Spleen (tissue), 11 donors: ENCODE measurements around the gene ZNF594. TPM values are rescaled to one million over a fixed set of nuclear protein-coding genes. Genes with fewer than 3 reads are reported as not detected.
"Not testable (repeated sequence)": the region's sequence is repeated elsewhere in the genome, so short reads cannot be mapped to it uniquely, and the experiment has no call there.

Source experiments
- DNase-seq: peaks from one replicate; pipeline ENCODE4 v3.0.0-alpha.2; 2020
- H3K27ac ChIP-seq, 8 donors: fragments of 200-600 bp; sonication (generic) in 7 of 8; 1 replicate in 4 of 8; 2 replicates in 4 of 8; pipeline versions ENCODE4 v1.5.0 to v1.8.0; 2016 to 2021; ENCODE audit warnings: inconsistent platforms in 4 of 8, mild to moderate bottlenecking in 4 of 8, moderate library complexity in 1 of 8
- H3K27me3 ChIP-seq, 7 donors: fragments of 200-600 bp; sonication (generic) in 6 of 7; replicated peaks in 1 of 7; 1 replicate in 4 of 7; 2 replicates in 3 of 7; pipeline versions ENCODE4 v1.5.0 to v1.8.0; 2016 to 2021; ENCODE audit warnings: inconsistent platforms in 3 of 7, mild to moderate bottlenecking in 1 of 7
- H3K36me3 ChIP-seq, 6 donors: fragments of 200-600 bp; sonication (generic) in 5 of 6; 1 replicate in 4 of 6; 2 replicates in 2 of 6; pipeline versions ENCODE4 v1.5.0 to v1.8.0; 2016 to 2021; ENCODE audit warnings: inconsistent platforms in 2 of 6
- H3K4me1 ChIP-seq, 6 donors: fragments of 200-600 bp; sonication (generic) in 5 of 6; 1 replicate in 3 of 6; 2 replicates in 3 of 6; pipeline versions ENCODE4 v1.5.0 to v1.8.0; 2016 to 2021; ENCODE audit warnings: inconsistent platforms in 3 of 6
- H3K4me3 ChIP-seq, 8 donors: fragments of 200-600 bp; sonication (generic) in 7 of 8; 1 replicate in 4 of 8; 2 replicates in 4 of 8; pipeline versions ENCODE4 v1.5.0 to v1.8.0; 2016 to 2021; ENCODE audit warnings: inconsistent platforms in 4 of 8, mild to moderate bottlenecking in 4 of 8, moderate library complexity in 2 of 8
- H3K9me3 ChIP-seq, 8 donors: fragments of 200-600 bp; sonication (generic) in 7 of 8; 1 replicate in 4 of 8; 2 replicates in 4 of 8; pipeline versions ENCODE4 v1.5.0 to v1.8.0; 2016 to 2021; ENCODE audit warnings: inconsistent platforms in 4 of 8
- POLR2A ChIP-seq, 3 donors: fragments of 450-650 bp; IDR thresholded peaks; one replicate each; pipeline ENCODE4 v1.5.1; 2017; ENCODE audit warnings: antibody characterized with exemption in 3 of 3, mild to moderate bottlenecking in 1 of 3
- POLR2AphosphoS5 ChIP-seq, 3 donors: sonication (generic); formaldehyde crosslinking; IDR thresholded peaks; one replicate each; pipeline ENCODE4 v1.5.1; 2017; ENCODE audit warnings: antibody characterized with exemption in 3 of 3
- WGBS, 5 donors: extraction: QIAGEN DNeasy Blood & Tissue Kit in 3 of 5; methylation state at CpG; one replicate each; pipeline versions ENCODE4 v1.1.5 to v1.1.7; 2013 to 2018; 5-methylcytosine and 5-hydroxymethylcytosine counted together
- intact Hi-C: fragments of 100-400 bp; cut with DNase I; formaldehyde crosslinking; loops from one replicate; pipeline ENCODE4 v1.15.0; 2023; ENCODE audit warnings: low total_unique reads
- polyA plus RNA-seq, 3 donors: library from polyadenylated mRNA; stranded (reverse); fragments of 200-250 nt; gene quantifications; one replicate each; pipeline ENCODE4 v1.2.1, GENCODE V29; 2013
- total RNA-seq, 7 donors: library from RNA; depleted of rRNA in 3 of 7; stranded (reverse); fragments of >200 nt in 3 of 7; fragmentation: NEBNext Ultra II Directional in 4 of 7; extraction: Animal tissue kit (Norgen Biotek cat#: 25700) in 4 of 7; gene quantifications; one replicate each; pipeline versions ENCODE4 v1.1.0 to v1.2.1, GENCODE V29; 2016 to 2021
- TF ChIP-seq, protein P1 (sequence below), 11 experiments: fragments of 200-600 bp in 7 of 11; fragments of 450-650 bp in 4 of 11; sonication (generic) in 4 of 11; IDR thresholded peaks in 8 of 11; conservative IDR thresholded peaks in 3 of 11; 1 replicate in 7 of 11; 2 replicates in 4 of 11; pipeline versions ENCODE4 v1.4.0 to v1.8.0; 2016 to 2021; ENCODE audit warnings: antibody characterized with exemption in 11 of 11, inconsistent platforms in 4 of 11, mild to moderate bottlenecking in 1 of 11
- donor health status: healthy with polysubstance abuse.
- donor health status: DM: no; HTN: no; CAD: no; lungs with moderate emphysema.
- donor health status: DM: no; HTN: no; CAD: no.
- donor health status: Bipolar disorder and iron deficiency.
- donor health status: healthy.
- donor health status: DM: no; HTN: no; CAD: no.
- donor health status: DM: yes; HTN: yes; CAD: no.

The ZNF594 gene
- total and polyA plus RNA-seq, 10 donors: 2.4 to 28.4 (median 13.8) TPM

GRCh38 chr17:5131146-5131715 is 60.4 kb downstream of the ZNF594 start:
- Histone ChIP-seq H3K4me1 (no peaks in the 10 kb centered on the region), H3K27ac (no peak overlapping the region), H3K9me3 (no peaks in the 10 kb centered on the region), H3K36me3 (no peaks in the 10 kb centered on the region), H3K4me3 (no peak overlapping the region), H3K27me3 (peaks cover 0 to 12% (median 0%) of the 10 kb centered on the region in 7 donors)
- 87 to 93% (median 88%) methylated on average over 7 of the region's 7 CpGs for WGBS, 5 donors
- no peak for DNase-seq
- TF ChIP-seq POLR2AphosphoS5 (IDR thresholded peaks at IDR 0.05): no peak
- TF ChIP-seq, protein P1, sequence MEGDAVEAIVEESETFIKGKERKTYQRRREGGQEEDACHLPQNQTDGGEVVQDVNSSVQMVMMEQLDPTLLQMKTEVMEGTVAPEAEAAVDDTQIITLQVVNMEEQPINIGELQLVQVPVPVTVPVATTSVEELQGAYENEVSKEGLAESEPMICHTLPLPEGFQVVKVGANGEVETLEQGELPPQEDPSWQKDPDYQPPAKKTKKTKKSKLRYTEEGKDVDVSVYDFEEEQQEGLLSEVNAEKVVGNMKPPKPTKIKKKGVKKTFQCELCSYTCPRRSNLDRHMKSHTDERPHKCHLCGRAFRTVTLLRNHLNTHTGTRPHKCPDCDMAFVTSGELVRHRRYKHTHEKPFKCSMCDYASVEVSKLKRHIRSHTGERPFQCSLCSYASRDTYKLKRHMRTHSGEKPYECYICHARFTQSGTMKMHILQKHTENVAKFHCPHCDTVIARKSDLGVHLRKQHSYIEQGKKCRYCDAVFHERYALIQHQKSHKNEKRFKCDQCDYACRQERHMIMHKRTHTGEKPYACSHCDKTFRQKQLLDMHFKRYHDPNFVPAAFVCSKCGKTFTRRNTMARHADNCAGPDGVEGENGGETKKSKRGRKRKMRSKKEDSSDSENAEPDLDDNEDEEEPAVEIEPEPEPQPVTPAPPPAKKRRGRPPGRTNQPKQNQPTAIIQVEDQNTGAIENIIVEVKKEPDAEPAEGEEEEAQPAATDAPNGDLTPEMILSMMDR (IDR thresholded peaks at IDR 0.05 in 8 of 11, conservative IDR thresholded peaks at IDR 0.05 in 3 of 11): no peak
- TF ChIP-seq POLR2A (IDR thresholded peaks at IDR 0.05): no peak
- intact Hi-C loops: no loop called here

GRCh38 chr17:5130687-5131086 is 61.0 kb downstream of the ZNF594 start:
- WGBS, 5 donors: 61 to 88% (median 87%) methylated on average over 3 to 5 of the region's 5 CpGs
- H3K4me3 ChIP-seq, H3K36me3 ChIP-seq, intact Hi-C loops, H3K27ac ChIP-seq, DNase-seq, H3K9me3 ChIP-seq, H3K4me1 ChIP-seq: not testable (repeated sequence)
- H3K27me3 ChIP-seq: peaks cover 0 to 12% (median 0%) of the 10 kb centered on the region in 7 donors

DNA sequence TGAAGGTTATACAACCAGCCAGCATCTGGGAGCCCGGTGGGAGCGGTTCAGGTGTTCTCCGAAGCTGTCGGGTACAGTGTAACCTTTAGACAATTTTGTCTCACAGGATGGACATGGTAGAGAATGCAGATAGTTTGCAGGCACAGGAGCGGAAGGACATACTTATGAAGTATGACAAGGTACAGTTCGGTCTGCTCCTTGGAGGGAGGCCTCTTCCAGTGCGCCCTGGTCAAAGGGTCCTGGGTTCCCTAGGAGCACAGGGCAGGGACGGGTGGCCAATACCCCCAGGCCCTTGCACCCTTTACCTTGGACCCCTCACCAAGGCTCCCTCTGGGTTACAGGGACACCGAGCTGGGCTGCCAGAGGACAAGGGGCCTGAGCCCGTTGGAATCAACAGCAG is 61.4 kb downstream of the ZNF594 start:
- H3K36me3 ChIP-seq, DNase-seq, H3K27ac ChIP-seq, H3K4me3 ChIP-seq, H3K9me3 ChIP-seq, H3K4me1 ChIP-seq, intact Hi-C loops: not testable (repeated sequence)
- H3K27me3 ChIP-seq: peaks cover 0 to 12% (median 0%) of the 10 kb centered on the region in 7 donors
- 87 to 95% (median 91%) methylated on average over 8 to 10 of the region's 10 CpGs for WGBS, 5 donors

- H3K4me3 ChIP-seq, H3K9me3 ChIP-seq, H3K36me3 ChIP-seq, H3K4me1 ChIP-seq, DNase-seq, H3K27ac ChIP-seq, intact Hi-C loops: not testable (repeated sequence)
- H3K27me3 ChIP-seq: peaks cover 0 to 12% (median 0%) of the 10 kb centered on the region in 7 donors
- 79 to 92% (median 87%) methylated on average over 8 of the region's 8 CpGs for WGBS, 5 donors
Measured at GRCh38 chr17:5129770-5130169, 61.9 kb downstream of the ZNF594 start.

Other genes with a start within 250 kb of the ZNF594 start
- 1,000 to 10,000 TPM in 1 of 7 donors, 100 to 1,000 TPM in 6; 605 to 1,090 (median 842) TPM for gene PFN1, start 243.3 kb downstream of the ZNF594 start, total RNA-seq
- 1,000 to 10,000 TPM in 1 of 3 donors, 100 to 1,000 TPM in 2; 663 to 1,039 (median 970) TPM for gene PFN1, start 243.3 kb downstream of the ZNF594 start, polyA plus RNA-seq
- gene ENO3, start 240.7 kb downstream of the ZNF594 start, total RNA-seq: 10 to 100 TPM in 2 of 7 donors, 1 to 10 TPM in 5; 3.1 to 16.0 (median 8.8) TPM
- 10 to 100 TPM; 13.8 to 23.4 (median 15.4) TPM for gene ENO3, start 240.7 kb downstream of the ZNF594 start, polyA plus RNA-seq
- 10 to 100 TPM; 34.8 to 62.3 (median 47.8) TPM for gene SPAG7, start 224.1 kb downstream of the ZNF594 start, total RNA-seq
- 10 to 100 TPM; 73.6 to 89.1 (median 87.9) TPM for gene SPAG7, start 224.1 kb downstream of the ZNF594 start, polyA plus RNA-seq
- 10 to 100 TPM; 36.6 to 78.0 (median 51.0) TPM for gene CAMTA2, start 204.2 kb downstream of the ZNF594 start, total RNA-seq
- gene CAMTA2, start 204.2 kb downstream of the ZNF594 start, polyA plus RNA-seq: 10 to 100 TPM; 21.3 to 79.8 (median 45.2) TPM
- gene INCA1, start 194.3 kb downstream of the ZNF594 start, total RNA-seq: 1 to 10 TPM; 1.1 to 2.1 (median 1.6) TPM
- gene INCA1, start 194.3 kb downstream of the ZNF594 start, polyA plus RNA-seq: 1 to 10 TPM; 2.4 to 5.8 (median 3.2) TPM
- 100 to 1,000 TPM in 2 of 7 donors, 10 to 100 TPM in 5; 47.5 to 141 (median 79.7) TPM for gene KIF1C, start 193.9 kb downstream of the ZNF594 start, total RNA-seq
- gene KIF1C, start 193.9 kb downstream of the ZNF594 start, polyA plus RNA-seq: 10 to 100 TPM; 11.9 to 41.4 (median 12.0) TPM
- gene SLC52A1, start 156.4 kb downstream of the ZNF594 start, total RNA-seq: 1 to 10 TPM in 1 of 7 donors, under 1 TPM in 6; 0.34 to 2.0 (median 0.72) TPM
- under 1 TPM; 0.06 to 0.19 (median 0.11) TPM for gene SLC52A1, start 156.4 kb downstream of the ZNF594 start, polyA plus RNA-seq
- gene ZFP3, start 113.4 kb downstream of the ZNF594 start, total RNA-seq: 10 to 100 TPM in 2 of 7 donors, 1 to 10 TPM in 5; 6.4 to 10.4 (median 9.0) TPM
- 1 to 10 TPM; 2.8 to 3.6 (median 3.2) TPM for gene ZFP3, start 113.4 kb downstream of the ZNF594 start, polyA plus RNA-seq
- gene ZNF232, start 80.0 kb downstream of the ZNF594 start, total RNA-seq: 10 to 100 TPM in 4 of 7 donors, 1 to 10 TPM in 3; 5.6 to 11.4 (median 10.6) TPM
- 10 to 100 TPM in 1 of 3 donors, 1 to 10 TPM in 2; 8.1 to 10.3 (median 9.0) TPM for gene ZNF232, start 80.0 kb downstream of the ZNF594 start, polyA plus RNA-seq
- under 1 TPM in 6 of 7 donors, not detected in 1; 0.09 to 0.37 (median 0.24) TPM for gene USP6, start 75.8 kb downstream of the ZNF594 start, total RNA-seq
- under 1 TPM; 0.03 to 0.09 (median 0.08) TPM for gene USP6, start 75.8 kb downstream of the ZNF594 start, polyA plus RNA-seq
- gene SCIMP, start 43.0 kb upstream of the ZNF594 start, total RNA-seq: 100 to 1,000 TPM in 1 of 7 donors, 10 to 100 TPM in 6; 68.0 to 102 (median 84.5) TPM
- 10 to 100 TPM; 18.9 to 55.0 (median 28.9) TPM for gene SCIMP, start 43.0 kb upstream of the ZNF594 start, polyA plus RNA-seq
- 10 to 100 TPM; 47.4 to 58.0 (median 52.7) TPM for gene RABEP1, start 90.4 kb upstream of the ZNF594 start, total RNA-seq
- 10 to 100 TPM; 17.1 to 22.9 (median 20.5) TPM for gene RABEP1, start 90.4 kb upstream of the ZNF594 start, polyA plus RNA-seq
- 100 to 1,000 TPM in 2 of 7 donors, 10 to 100 TPM in 5; 67.8 to 107 (median 78.5) TPM for gene NUP88, start 227.8 kb upstream of the ZNF594 start, total RNA-seq
- 100 to 1,000 TPM in 2 of 3 donors, 10 to 100 TPM in 1; 89.3 to 131 (median 130) TPM for gene NUP88, start 227.8 kb upstream of the ZNF594 start, polyA plus RNA-seq
- 10 to 100 TPM; 30.3 to 52.3 (median 40.5) TPM for gene RPAIN, start 228.3 kb upstream of the ZNF594 start, total RNA-seq
- 10 to 100 TPM; 34.1 to 37.3 (median 34.5) TPM for gene RPAIN, start 228.3 kb upstream of the ZNF594 start, polyA plus RNA-seq
- 100 to 1,000 TPM in 1 of 7 donors, 10 to 100 TPM in 6; 63.9 to 111 (median 82.2) TPM for gene C1QBP, start 247.3 kb upstream of the ZNF594 start, total RNA-seq
- gene C1QBP, start 247.3 kb upstream of the ZNF594 start, polyA plus RNA-seq: 100 to 1,000 TPM; 157 to 188 (median 166) TPM